ENCODE results near the gene NMUR2.

DNA sequence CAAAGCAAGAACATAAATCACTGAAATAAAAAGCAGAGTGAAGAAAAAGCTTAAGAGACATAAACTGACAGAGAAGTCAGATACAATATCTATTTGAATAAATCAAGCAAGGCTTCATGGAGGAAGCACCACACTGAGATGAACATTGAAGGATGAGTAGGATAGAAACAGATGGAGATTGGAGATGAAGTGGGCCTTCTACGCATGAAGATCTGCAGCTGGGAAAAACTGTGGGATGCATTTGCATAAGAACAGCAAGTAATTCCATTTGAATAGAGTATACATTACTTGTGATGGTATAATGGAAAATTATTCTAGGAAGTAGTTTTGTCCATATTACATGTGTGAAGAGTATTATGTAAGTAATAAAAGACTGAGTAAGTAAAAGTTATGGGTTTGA, 16.5 kb downstream of the NMUR2 start:
- TF ChIP-seq, protein P1, sequence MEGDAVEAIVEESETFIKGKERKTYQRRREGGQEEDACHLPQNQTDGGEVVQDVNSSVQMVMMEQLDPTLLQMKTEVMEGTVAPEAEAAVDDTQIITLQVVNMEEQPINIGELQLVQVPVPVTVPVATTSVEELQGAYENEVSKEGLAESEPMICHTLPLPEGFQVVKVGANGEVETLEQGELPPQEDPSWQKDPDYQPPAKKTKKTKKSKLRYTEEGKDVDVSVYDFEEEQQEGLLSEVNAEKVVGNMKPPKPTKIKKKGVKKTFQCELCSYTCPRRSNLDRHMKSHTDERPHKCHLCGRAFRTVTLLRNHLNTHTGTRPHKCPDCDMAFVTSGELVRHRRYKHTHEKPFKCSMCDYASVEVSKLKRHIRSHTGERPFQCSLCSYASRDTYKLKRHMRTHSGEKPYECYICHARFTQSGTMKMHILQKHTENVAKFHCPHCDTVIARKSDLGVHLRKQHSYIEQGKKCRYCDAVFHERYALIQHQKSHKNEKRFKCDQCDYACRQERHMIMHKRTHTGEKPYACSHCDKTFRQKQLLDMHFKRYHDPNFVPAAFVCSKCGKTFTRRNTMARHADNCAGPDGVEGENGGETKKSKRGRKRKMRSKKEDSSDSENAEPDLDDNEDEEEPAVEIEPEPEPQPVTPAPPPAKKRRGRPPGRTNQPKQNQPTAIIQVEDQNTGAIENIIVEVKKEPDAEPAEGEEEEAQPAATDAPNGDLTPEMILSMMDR (conservative IDR thresholded peaks at IDR 0.05; ENCODE audit: low read depth in 2 of 2) = no peak
- no peak for TF ChIP-seq EZH2phosphoT487 (IDR thresholded peaks at IDR 0.05; ENCODE audit: unreplicated experiment)
- TF ChIP-seq, protein P2, sequence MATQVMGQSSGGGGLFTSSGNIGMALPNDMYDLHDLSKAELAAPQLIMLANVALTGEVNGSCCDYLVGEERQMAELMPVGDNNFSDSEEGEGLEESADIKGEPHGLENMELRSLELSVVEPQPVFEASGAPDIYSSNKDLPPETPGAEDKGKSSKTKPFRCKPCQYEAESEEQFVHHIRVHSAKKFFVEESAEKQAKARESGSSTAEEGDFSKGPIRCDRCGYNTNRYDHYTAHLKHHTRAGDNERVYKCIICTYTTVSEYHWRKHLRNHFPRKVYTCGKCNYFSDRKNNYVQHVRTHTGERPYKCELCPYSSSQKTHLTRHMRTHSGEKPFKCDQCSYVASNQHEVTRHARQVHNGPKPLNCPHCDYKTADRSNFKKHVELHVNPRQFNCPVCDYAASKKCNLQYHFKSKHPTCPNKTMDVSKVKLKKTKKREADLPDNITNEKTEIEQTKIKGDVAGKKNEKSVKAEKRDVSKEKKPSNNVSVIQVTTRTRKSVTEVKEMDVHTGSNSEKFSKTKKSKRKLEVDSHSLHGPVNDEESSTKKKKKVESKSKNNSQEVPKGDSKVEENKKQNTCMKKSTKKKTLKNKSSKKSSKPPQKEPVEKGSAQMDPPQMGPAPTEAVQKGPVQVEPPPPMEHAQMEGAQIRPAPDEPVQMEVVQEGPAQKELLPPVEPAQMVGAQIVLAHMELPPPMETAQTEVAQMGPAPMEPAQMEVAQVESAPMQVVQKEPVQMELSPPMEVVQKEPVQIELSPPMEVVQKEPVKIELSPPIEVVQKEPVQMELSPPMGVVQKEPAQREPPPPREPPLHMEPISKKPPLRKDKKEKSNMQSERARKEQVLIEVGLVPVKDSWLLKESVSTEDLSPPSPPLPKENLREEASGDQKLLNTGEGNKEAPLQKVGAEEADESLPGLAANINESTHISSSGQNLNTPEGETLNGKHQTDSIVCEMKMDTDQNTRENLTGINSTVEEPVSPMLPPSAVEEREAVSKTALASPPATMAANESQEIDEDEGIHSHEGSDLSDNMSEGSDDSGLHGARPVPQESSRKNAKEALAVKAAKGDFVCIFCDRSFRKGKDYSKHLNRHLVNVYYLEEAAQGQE (IDR thresholded peaks at IDR 0.05; ENCODE audit: unreplicated experiment) = no peak
- TF ChIP-seq POLR2AphosphoS5 (IDR thresholded peaks at IDR 0.05; ENCODE audit: low read depth) = no peak
- TF ChIP-seq EZH2 (IDR thresholded peaks at IDR 0.05; ENCODE audit: low read depth, unreplicated experiment) = no peak
- TF ChIP-seq JUNB (IDR thresholded peaks at IDR 0.05; ENCODE audit: unreplicated experiment) = no peak

Data from GM23338 (cell line).